Peyer's patch (tissue), 4 donors: Measurements from ENCODE around the gene BRAF. TPM values are rescaled to one million over a fixed set of nuclear protein-coding genes. Genes with fewer than 3 reads are reported as not detected.

Source experiments
- DNase-seq, 3 donors: peaks; one replicate each; pipeline ENCODE4 v3.0.0-alpha.2; 2017 to 2019
- H3K27ac ChIP-seq, 4 donors: fragments of 200-600 bp; sonication (generic); one replicate each; pipeline ENCODE4 v1.5.1; 2016 to 2019
- H3K27me3 ChIP-seq, 2 donors: fragments of 200-600 bp; sonication (generic); one replicate each; pipeline ENCODE4 v1.5.1; 2019
- H3K36me3 ChIP-seq, 3 donors: fragments of 200-600 bp; sonication (generic); one replicate each; pipeline ENCODE4 v1.5.1; 2016 to 2019
- H3K4me1 ChIP-seq, 4 donors: fragments of 200-600 bp; sonication (generic); one replicate each; pipeline ENCODE4 v1.5.1; 2016 to 2019
- H3K4me3 ChIP-seq, 4 donors: fragments of 200-600 bp; sonication (generic); 1 replicate in 3 of 4; 2 replicates in 1 of 4; pipeline ENCODE4 v1.5.1; 2016 to 2019; ENCODE audit warnings: mild to moderate bottlenecking in 1 of 4
- H3K9me3 ChIP-seq, 4 donors: fragments of 200-600 bp; sonication (generic); one replicate each; pipeline ENCODE4 v1.5.1; 2016 to 2019; ENCODE audit warnings: mild to moderate bottlenecking in 1 of 4
- POLR2A ChIP-seq, 2 donors: fragments of 450-650 bp; IDR thresholded peaks; one replicate each; pipeline ENCODE4 v1.5.1; 2017; ENCODE audit warnings: antibody characterized with exemption in 2 of 2, mild to moderate bottlenecking in 2 of 2, moderate library complexity in 2 of 2
- total RNA-seq, 4 donors: library from RNA; depleted of rRNA; stranded (reverse); fragments of >200 nt; gene quantifications; one replicate each; pipeline ENCODE4 v1.1.0, GENCODE V29; 2016
- TF ChIP-seq, protein P1 (sequence below), 6 experiments: fragments of 450-650 bp in 4 of 6; fragments of 200-600 bp in 2 of 6; sonication (generic) in 1 of 6; IDR thresholded peaks; one replicate each; pipeline ENCODE4 v1.5.1; 2017 to 2019; ENCODE audit warnings: antibody characterized with exemption in 6 of 6, mild to moderate bottlenecking in 3 of 6, moderate library complexity in 1 of 6

BRAF gene
- total RNA-seq, 4 donors from 2014 or later: 26.3 to 97.4 (median 47.6) TPM

DNA sequence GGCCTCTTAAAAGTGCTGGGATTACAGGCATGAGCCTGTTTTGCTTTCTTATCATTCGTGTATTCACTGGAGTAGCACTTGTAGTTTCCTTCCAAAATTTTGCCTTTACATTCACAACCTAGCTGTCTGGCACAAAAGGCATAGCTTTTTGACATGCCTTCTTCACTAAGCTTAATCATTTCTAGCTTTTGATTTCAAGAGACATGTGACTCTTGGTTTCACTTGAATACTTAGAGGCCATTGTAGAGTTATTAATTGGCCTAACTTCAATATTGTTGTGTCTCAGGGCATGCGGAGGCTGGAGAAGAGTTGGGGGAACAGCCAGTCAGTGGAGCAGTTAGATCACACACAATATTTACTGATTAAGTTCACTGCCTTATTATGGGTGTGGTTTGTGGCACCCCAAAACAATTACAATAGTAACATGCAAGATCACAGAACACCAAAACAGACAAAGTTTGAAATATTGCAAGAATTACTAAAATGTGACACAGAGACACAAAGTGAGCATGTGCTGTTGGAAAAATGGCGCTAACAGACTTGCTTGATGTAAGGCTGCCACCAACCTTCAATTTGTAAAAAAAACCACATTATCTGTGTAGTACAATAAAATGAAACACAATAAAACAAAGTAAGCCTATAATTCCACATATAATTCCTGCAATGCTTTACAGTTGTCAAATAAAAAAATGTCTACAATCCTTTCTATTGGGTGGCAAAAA is 43.1 kb downstream of the BRAF start:
- no peak for DNase-seq
- Histone ChIP-seq H3K27me3 (no peaks in the 10 kb centered on the region), H3K27ac (no peak overlapping the region), H3K4me3 (no peak overlapping the region), H3K9me3 (no peaks in the 10 kb centered on the region), H3K36me3 (no peaks in the 10 kb centered on the region), H3K4me1 (no peaks in the 10 kb centered on the region)
- TF ChIP-seq, protein P1, sequence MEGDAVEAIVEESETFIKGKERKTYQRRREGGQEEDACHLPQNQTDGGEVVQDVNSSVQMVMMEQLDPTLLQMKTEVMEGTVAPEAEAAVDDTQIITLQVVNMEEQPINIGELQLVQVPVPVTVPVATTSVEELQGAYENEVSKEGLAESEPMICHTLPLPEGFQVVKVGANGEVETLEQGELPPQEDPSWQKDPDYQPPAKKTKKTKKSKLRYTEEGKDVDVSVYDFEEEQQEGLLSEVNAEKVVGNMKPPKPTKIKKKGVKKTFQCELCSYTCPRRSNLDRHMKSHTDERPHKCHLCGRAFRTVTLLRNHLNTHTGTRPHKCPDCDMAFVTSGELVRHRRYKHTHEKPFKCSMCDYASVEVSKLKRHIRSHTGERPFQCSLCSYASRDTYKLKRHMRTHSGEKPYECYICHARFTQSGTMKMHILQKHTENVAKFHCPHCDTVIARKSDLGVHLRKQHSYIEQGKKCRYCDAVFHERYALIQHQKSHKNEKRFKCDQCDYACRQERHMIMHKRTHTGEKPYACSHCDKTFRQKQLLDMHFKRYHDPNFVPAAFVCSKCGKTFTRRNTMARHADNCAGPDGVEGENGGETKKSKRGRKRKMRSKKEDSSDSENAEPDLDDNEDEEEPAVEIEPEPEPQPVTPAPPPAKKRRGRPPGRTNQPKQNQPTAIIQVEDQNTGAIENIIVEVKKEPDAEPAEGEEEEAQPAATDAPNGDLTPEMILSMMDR (IDR thresholded peaks at IDR 0.05): no peak
- TF ChIP-seq POLR2A (IDR thresholded peaks at IDR 0.05): no peak

DNA sequence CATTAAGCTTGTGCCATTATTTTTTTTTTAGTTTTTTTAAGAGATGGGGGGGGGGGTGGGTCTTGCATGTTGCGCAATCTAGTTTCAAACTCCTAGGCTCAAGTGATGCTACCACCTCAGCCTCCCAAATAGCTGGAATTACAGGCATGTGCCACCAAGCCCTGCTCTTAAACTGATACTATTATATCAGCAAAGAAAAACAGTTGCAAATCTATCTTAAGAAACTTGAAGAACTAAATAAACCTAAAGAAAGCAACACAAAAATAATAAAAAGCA is 47.5 kb downstream of the BRAF start:
- Histone ChIP-seq H3K4me1 (no peaks in the 10 kb centered on the region), H3K36me3 (no peaks in the 10 kb centered on the region), H3K9me3 (no peaks in the 10 kb centered on the region), H3K4me3 (no peak overlapping the region), H3K27me3 (no peaks in the 10 kb centered on the region), H3K27ac (no peak overlapping the region)
- no peak for DNase-seq
- TF ChIP-seq, protein P1 (IDR thresholded peaks at IDR 0.05): no peak
- TF ChIP-seq POLR2A (IDR thresholded peaks at IDR 0.05): no peak

DNA sequence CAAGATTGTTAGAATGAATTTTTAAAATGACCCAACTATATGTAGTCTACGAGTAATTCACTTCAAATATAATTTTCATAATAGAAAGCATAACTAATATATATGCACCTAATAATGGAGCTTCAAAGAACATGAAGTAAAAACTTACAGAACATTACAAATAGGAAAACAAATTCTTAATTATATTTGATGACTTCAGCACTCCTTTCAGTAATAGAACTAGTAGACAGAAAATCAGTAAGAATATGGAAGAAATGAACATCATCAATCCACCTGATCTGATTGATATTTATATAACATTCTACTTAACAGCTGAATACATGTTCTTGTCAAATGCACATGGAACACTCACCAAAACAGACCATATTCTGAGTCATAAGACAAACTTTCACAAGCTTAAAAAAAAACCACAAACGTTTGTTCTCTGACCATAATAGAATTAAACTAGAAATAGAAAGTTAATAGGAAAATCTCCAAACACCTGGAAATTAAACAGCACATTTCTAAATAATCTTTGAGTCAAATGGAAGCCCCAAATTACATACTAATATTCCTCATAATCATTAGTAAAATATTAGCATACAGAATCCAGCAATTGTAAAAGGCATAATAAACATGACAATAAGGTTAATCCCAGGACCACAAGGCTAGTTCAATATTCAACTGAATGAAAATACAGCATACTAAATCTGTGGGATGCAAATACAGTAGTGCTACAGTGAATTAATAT is 48.0 kb downstream of the BRAF start:
- Histone ChIP-seq H3K36me3 (no peaks in the 10 kb centered on the region), H3K4me3 (no peak overlapping the region)
- TF ChIP-seq, protein P1 (IDR thresholded peaks at IDR 0.05): no peak
- TF ChIP-seq POLR2A (IDR thresholded peaks at IDR 0.05): no peak

GRCh38 chr7:140873434-140873833 is 51.3 kb downstream of the BRAF start:
- Histone ChIP-seq H3K27ac (no peak overlapping the region), H3K4me3 (no peak overlapping the region)
- TF ChIP-seq POLR2A (IDR thresholded peaks at IDR 0.05): no peak
- TF ChIP-seq, protein P1 (IDR thresholded peaks at IDR 0.05): no peak

More for the DNA sequence above, 48.0 kb downstream of the BRAF start:
- H3K9me3 ChIP-seq: no peaks in the 10 kb centered on the region
- no peak overlapping the region for H3K27ac ChIP-seq
- H3K27me3 ChIP-seq: no peaks in the 10 kb centered on the region
- DNase-seq: no peak
- no peaks in the 10 kb centered on the region for H3K4me1 ChIP-seq

GRCh38 chr7:140870003-140870402 is 54.7 kb downstream of the BRAF start:
- Histone ChIP-seq H3K4me1 (no peaks in the 10 kb centered on the region), H3K36me3 (no peaks in the 10 kb centered on the region), H3K27ac (no peak overlapping the region), H3K27me3 (no peaks in the 10 kb centered on the region), H3K9me3 (no peaks in the 10 kb centered on the region), H3K4me3 (no peak overlapping the region)
- TF ChIP-seq POLR2A (IDR thresholded peaks at IDR 0.05): no peak
- TF ChIP-seq, protein P1 (IDR thresholded peaks at IDR 0.05): no peak
- DNase-seq: no peak

More at GRCh38 chr7:140873434-140873833, 51.3 kb downstream of the BRAF start:
- no peaks in the 10 kb centered on the region for H3K4me1 ChIP-seq
- no peaks in the 10 kb centered on the region for H3K27me3 ChIP-seq
- no peaks in the 10 kb centered on the region for H3K36me3 ChIP-seq
- no peaks in the 10 kb centered on the region for H3K9me3 ChIP-seq
- no peak for DNase-seq
